NCI-H2196 (cell line): Measurements from ENCODE around the gene SERPINE1.
"Not testable (repeated sequence)": the region's sequence is repeated elsewhere in the genome, so short reads cannot be mapped to it uniquely, and the experiment has no call there.

Experiments used
- DNase-seq: peaks from one replicate; lab custom pipeline; 2025; ENCODE audit not compliant: unreplicated experiment; lab: John Stamatoyannopoulos, UW

The SERPINE1 gene

DNA sequence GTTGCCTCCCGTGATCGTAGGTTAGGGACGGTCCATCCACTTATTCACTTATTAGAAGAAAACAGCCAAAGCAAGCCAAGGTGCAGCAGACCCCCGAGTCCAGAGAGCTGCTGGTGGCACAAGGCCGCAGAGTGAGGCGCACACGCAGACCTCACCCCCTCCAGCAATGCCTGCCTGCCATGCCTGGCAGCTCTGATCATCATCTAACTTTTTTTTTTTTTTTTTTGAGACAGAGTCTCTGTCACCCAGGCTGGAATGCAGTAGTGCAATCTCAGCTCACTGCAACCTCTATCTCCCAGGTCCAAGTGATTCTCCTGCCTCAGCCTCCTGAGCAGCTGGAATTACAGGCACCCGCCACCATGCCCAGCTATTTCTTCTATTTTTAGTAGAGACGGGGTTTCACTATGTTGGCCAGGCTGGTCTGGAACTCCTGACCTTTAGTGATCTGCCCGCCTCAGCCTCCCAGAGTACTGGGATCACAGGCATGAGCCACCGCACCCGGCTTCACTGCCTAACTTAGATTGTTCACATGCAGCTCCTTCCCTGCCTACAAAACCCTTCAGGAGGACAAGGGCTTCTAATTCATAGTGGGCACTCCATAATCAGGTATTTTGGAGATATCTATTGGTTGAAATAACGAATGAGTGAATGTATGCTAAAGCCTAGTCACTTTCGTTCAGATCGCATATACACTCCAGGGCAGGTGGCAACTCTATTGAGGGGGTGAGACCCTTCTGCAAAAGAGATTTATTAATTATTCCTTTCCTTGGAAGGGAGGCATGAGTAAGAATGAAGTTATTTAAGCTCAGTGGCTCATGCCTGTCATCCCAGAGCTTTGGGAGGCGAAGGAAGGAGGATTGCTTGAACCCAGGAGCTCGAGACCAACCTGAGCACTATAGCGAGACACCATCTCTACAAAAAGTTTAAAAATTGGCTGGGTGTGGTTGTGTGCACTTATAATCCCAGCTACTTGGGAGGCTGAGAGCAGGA lies 25.8 kb upstream of the SERPINE1 start:
- DNase-seq, result no peak

DNA sequence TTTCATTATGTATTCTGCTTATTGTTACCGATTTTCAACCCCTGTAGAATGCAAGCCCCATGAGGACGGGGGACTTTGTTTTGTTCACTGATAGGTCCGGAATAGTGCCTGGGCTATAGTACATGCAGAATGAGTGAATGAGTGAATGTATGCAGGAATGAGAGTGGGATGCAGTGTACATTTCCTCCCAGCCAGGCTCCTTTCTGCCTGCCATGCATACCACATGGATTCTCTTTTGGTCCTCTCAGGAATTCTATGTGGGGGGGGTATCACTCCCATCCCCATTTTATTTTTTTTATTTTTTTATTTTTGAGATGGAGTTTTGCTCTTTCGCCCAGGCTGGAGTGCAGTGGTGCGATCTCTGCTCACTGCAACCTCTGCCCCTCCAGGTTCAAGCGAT lies 24.9 kb upstream of the SERPINE1 start:
- DNase-seq, result no peak

DNA sequence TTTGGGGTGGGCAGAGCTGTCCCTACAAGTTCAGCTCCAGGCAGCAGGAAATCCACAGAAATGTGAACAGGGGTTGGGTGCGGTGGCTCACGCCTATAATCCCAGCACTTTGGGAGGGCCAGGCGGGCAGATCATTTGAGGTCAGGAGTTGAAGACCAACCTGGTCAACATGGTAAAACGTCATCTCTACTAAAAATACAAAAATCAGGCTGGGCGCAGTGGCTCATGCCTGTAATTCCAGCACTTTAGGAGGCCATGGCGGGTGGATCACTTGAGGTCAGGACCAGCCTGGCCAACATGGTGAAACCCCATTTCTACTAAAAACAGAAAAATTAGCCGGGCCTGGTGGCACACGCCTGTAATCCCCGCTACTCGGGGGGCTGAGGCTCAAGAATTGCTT lies 23.2 kb upstream of the SERPINE1 start:
- DNase-seq, result not testable (repeated sequence)

DNA sequence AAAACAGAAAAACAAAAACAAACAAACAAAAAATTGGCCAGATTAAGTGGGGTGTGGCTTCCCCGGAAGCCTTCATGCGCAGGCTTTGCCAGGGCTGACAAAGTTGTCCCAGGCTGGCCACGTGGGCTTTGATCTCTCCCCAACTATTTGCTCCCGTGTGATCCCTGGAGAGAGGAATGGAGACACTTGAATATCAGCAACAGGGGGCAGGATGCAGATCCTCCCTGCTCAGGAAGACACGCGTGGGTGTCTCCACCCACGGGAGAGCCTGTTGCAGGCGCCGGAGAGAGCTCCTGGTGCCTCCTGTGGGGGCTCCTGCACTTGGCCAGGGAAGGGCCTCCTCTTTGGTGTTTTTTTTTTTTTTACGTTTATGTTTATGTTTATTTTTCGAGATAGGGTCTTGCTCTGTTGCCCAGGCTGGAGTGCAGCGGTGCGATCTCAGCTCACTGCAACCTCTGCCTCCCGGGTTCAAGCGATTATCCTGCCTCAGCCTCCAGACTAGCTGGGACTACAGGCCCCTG lies 22.7 kb upstream of the SERPINE1 start:
- DNase-seq, result no peak

DNA sequence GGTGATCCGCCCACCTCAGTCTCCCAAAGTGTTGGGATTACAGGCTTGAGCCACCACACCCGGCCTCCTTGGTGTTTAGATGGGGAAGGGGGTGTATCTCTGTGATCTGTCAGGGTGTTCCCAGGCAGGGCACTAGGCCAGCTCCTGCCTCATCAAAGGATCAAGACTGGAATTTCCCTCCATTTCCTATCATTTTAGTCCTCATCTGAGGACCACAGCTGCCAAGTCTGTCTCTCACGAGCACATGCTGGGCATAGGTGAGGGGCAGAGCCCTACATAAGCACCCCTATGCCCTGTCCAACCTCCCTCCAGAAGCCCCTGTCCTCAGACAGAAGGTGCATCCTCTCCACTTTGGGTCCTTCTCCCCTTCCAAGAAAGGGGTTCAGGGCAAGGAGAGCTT lies 22.1 kb upstream of the SERPINE1 start:
- DNase-seq, result no peak

DNA sequence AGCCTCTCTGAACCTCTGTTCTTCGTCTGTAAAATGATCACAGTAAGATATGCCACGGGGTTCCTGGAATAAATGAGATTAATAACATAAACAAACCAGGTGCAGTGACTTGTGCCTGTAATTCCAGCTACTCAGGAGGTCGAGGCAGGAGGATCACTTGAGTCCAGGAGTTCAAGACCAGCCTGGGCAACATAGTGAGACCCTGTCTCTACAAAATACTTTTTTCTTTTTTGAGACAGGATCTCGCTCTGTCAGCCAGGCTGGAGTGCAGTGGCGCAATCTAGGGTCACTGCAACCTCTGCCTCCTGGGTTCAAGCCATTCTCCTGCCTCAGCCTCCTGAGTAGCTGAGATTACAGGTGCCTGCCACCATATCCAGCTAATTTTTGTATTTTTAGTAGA lies 21.7 kb upstream of the SERPINE1 start:
- DNase-seq, result not testable (repeated sequence)

DNA sequence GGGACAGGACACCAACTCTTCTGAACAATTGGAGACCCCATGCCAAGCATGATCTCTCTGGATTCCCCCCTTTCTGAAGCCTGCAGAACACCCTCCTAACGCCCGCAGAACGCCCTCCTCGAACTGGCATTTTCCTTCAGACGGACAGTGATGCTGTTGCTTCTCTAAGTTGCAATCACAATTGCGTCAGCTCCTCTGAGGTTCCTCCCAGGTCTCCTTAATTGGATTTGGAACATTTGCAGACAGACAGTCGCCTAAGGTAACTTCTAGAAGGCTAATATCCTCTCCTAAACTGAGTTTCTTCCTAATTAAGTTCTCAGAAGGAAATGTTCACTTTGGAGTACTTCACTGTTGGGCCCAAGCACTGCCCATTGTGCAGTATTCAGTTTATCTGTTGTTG lies 20.5 kb upstream of the SERPINE1 start:
- DNase-seq, result no peak

DNA sequence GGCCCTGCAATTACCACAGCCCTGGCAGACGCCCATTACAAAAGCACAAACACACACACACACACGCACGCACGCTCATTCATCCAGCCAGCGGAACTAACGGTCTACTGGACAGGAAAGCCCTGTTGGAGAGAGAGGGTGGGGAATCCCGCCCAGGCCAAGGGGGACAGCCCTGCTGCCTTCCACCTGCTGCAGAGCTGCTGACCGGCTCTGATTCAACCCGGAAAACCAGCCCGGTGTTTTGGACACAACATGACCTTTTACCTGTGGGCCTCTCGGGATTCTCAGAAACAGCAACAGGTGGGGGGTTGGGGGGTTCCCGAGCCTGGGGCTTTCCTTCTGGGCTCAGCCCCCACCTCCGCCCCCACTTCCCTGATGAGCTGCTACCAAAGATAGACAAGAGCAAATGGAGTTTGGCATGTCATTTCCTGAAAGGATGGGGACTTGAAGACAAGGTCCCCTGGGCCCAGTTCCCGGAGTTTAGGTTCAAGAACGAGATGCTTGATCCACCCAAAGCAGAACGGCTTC lies 18.5 kb upstream of the SERPINE1 start:
- DNase-seq, result no peak

DNA sequence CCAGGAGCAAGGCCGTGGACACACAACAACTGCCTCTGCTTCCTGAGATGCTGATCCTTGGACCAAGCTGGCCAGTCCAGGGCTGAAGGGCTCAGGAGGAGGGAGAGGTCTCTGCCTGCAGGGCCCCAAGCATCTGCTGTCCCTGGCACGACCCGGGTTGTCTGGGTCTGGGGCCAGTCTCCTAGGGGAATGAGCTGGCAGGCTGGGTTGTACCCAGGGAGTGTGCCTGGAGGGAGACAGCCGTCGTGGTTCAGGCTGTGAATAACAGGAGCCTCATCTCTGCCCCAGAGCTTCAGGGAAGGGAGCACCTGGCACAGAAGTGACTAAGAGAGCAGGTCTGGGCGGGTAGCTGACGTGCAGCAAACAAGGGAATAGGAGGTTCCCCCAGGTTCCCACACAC lies 17.9 kb upstream of the SERPINE1 start:
- no peak for DNase-seq

DNA sequence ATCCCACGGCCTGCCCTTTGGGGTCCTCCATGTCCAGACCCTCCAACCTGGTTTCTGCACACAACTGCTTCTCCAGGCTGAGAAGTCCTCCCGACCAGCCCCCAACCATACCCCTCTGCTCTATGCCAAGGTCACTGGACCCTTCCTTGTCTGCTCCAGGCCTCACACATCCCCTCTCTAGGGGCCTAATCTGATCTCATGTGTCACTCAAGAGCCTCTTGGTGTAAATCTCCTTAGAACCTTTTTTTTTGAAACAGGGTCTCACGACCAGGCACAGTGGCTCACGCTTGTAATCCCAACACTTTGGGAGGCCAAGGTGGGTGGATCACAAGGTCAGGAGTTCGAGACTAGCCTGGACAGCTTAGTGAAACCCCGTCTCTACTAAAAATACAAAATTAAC lies 17.5 kb upstream of the SERPINE1 start:
- no peak for DNase-seq

DNA sequence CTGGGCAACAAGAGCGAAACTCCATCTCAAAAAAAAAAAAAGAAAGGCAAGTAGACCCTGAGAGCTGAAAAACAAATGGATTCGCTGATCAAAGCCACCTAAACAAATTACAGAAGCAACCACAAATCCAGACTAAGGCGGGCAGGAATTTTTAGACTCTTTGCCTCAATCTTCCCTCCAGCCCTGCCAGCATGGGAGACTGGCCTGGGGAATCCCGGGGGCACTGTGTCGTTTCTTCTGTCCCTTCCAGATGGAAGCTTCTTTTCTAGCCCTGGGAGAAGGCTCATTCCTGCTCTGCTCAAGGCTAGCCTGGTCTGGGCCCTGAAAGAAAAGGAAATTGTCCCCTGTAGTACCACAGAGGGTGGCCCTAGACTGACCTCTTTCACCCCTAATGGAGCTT lies 15.6 kb upstream of the SERPINE1 start:
- no peak for DNase-seq

DNA sequence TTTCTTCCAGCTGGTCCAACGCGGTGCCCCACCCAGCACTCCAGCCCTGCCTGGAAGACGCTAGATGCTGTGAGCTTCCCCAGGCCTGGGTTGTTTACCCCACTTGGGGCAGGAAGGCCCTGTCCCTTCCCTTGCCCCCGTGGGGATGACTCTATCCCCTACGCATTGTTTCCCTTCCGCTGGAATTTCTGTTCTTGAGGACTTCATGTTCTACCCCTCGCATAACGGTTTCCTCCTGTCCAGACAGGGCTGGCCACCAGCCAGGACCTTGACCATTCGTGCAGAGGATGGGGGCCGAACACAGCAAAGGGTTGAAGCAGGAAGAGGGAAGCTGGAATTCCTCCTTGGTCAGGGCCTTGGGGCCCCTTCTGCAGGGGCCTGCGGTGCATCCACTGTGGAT lies 14.7 kb upstream of the SERPINE1 start:
- DNase-seq, result no peak

DNA sequence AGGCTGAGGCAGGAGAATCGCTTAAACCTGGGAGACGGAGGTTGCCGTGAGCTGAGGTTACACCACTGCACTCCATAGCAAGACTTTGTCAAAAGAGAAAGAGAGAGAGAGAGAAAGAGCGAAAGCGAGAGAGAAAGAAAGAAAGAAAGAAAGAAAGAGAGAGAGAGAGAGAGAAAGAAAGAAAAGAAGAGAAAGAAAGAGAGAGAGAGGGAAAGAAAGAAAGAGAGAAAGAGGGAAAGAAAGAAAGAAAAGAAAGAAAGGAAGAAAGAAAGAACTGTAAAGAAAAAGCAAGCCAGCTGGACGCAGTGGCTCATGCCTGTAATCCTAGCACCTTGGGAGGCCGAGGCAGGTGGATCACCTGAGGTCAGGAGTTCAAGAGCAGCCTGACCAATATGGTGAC lies 13.8 kb upstream of the SERPINE1 start:
- DNase-seq, result not testable (repeated sequence)

DNA sequence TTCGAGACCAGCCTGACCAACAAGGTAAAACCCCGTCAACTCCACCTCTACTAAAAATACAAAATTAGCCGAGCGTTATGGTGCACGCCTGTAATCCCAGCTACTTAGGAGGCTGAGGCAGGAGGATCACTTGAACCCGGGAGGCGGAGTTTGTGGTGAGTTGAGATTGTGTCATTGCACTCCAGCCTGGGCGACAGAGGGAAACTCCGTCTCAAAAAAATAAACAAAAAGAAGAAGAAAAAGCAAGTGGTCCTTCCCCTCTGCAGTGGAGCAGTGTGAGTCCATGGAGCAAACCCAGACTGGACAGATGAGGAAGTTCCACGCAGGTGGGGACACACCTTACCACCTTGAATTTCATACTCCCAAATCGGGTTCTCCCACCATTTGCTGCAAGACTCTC lies 13.1 kb upstream of the SERPINE1 start:
- no peak for DNase-seq

DNA sequence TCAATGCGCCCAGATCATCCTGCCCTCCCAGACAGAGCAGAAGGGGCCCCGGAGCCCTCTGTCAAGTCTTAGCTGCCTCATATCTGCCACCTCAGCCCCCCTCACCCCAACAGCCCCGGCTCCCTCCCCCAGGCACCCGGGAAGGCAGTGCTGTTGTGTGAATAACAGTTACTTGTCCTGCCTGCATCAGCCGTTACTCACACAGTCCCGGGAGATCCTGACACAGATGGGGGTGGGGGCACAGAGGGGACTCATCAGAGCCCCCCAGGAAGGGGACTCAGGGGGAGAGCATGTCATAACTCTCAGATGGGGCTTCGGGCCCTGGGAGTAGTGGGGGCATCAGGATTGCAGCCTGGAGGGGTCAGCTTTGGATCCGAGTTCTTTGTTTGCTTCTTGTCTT lies 12.4 kb upstream of the SERPINE1 start:
- DNase-seq, result no peak

DNA sequence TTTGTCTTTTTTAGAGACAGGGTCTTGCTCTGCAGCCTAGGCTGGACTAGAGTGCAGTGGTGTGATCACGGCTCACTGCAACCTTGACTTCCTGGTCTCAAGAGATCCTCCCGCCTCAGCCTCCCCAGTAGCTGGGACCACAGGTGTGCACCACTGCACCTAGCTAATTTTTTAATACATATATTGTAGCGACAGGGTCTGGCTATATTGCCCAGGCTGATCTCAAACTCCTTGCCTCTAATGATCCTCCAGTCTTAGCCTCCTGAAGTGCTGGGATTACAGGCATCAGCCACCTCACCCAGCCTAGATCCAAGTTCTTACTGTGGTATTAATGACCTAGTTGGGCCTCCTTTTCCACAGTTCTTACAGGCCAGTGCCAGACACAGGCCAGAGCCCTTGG lies 11.7 kb upstream of the SERPINE1 start:
- DNase-seq, result no peak

DNA sequence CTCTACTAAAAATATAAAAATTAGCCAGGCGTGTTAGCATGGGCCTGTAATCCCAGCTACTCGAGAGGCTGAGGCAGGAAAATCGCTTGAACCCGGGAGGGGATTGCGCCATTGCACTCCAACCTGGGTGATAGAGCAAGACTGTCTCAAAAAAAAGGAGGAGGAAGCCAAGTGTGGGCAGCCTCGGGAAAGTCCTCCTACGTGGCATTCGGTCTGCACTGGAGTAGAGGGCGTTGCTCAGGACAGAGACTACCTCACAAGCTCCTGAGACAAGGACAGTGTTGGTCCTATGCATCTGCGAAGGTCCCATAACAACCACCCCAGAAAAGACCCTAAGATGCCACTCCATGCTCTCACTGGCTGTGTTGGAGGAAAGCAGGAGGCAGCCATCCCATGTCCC lies 10.0 kb upstream of the SERPINE1 start:
- DNase-seq, result no peak

DNA sequence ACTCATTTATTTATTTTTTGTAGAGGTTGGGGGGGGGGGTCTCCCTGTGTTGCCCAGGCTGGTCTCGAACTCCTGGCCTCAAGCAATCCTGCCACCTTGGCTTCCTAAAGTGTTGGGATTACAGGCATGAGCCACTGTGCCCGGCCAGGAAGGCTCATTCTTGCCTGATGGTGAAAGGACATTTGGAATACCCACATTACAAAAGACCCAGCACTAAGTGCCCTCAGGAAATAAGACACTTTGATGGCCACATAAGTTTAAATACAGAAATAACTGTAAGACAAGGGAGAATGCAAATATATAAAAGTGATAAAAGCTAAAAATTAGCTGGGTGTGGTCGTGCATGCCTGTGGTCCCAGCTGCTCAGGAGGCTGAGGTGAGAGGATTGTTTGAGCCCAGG lies 8.0 kb upstream of the SERPINE1 start:
- no peak for DNase-seq

DNA sequence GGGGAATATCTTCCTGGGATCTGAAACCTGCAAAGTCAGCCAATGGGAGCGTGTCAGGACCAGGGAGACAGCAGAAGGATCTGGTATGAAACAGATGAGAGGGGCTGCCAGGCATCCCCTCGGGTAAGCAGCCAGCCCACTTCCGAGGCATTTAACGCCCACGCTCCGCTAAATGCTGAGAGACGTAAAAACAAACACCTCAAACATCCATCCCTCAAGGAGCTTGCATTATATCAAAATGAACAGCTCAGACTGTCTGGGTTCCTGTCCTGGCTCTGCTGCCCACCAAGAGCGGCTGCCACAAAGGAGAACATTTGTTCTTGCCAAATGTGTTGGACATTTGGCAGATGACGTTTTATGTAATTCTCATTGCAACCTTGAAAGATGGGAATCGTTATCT lies 7.0 kb upstream of the SERPINE1 start:
- no peak for DNase-seq

DNA sequence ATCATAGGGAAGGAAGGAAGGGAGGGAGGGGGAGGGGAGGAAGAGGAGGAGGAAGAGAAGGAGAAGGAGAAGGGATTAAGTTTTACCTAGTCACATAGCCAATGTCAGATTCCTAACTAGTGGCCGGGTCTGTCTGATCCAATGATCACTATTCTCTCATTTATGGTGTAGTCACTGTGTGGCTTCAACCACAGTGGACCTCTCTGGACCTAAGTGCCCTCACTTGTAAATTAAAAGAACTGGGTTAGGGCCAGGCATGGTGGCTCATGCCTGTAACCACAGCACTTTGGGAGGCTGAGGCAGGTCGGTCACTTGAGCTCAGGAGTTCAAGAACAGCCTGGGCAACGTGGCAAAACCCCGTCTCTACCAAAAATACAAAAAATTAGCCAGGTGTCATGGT lies 6.6 kb upstream of the SERPINE1 start:
- DNase-seq, result no peak

DNA sequence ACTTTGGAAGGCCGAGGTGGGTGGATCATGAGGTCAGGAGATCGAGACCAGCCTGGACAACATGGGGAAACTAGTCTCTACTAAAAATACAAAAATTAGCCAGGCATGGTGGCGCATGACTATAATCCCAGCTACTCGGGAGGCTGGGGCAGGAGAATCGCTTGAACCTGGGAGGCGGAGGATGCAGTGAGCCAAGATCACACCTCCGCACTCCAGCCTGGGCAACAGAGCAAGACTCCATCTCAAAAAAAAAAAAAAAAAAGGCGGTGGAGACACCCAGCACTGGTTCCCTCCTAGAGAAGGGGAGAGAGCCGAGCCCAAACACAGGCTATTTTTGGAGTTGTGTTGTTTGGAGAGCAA lies 5.3 kb upstream of the SERPINE1 start:
- DNase-seq, result not testable (repeated sequence)
